Osteoblast (primary cell): ENCODE data around the gene URGCP. TPM values are rescaled to one million over a fixed set of nuclear protein-coding genes. Genes with fewer than 3 reads are reported as not detected.

ENCODE experiments used
- DNase-seq: peaks from one replicate; pipeline ENCODE4 v3.0.0; 2011; ENCODE audit warnings: low spot score, mixed read lengths; ENCODE audit not compliant: insufficient read length; ENCODE audit errors: missing footprints
- H2AFZ ChIP-seq: 2 replicates; pipeline ENCODE4 v1.6.0; 2011; ENCODE audit warnings: mild to moderate bottlenecking, low read length
- H3K27ac ChIP-seq: 2 replicates; pipeline ENCODE4 v1.5.1; 2011; ENCODE audit warnings: mild to moderate bottlenecking, low read depth, low read length, moderate library complexity
- H3K27me3 ChIP-seq: 2 replicates; pipeline ENCODE4 v1.6.0; 2012; ENCODE audit warnings: mild to moderate bottlenecking, control low read depth, inconsistent platforms, low read length, moderate library complexity; ENCODE audit not compliant: insufficient read depth
- H3K36me3 ChIP-seq: 2 replicates; pipeline ENCODE4 v1.5.1; 2011; ENCODE audit warnings: mild to moderate bottlenecking, low read length, control low read depth, moderate library complexity; ENCODE audit not compliant: insufficient read depth
- H3K4me1 ChIP-seq: 2 replicates; pipeline ENCODE4 v1.5.1; 2011; ENCODE audit warnings: mild to moderate bottlenecking, low read length, control low read depth, moderate library complexity; ENCODE audit not compliant: insufficient read depth
- H3K4me2 ChIP-seq: 2 replicates; pipeline ENCODE4 v1.6.0; 2011; ENCODE audit warnings: mild to moderate bottlenecking, low read length; ENCODE audit not compliant: insufficient read depth
- H3K4me3 ChIP-seq: fragments of 200-600 bp; sonication (generic); 3 replicates; pipeline ENCODE4 v1.5.1; 2012; ENCODE audit warnings: mild to moderate bottlenecking, low read length, inconsistent platforms; ENCODE audit not compliant: insufficient read depth
- H3K79me2 ChIP-seq: 2 replicates; pipeline ENCODE4 v1.6.0; 2012; ENCODE audit warnings: mild to moderate bottlenecking, low read length, control low read depth, inconsistent platforms; ENCODE audit not compliant: insufficient read depth
- H3K9me3 ChIP-seq: 2 replicates; pipeline ENCODE4 v1.5.1; 2011; ENCODE audit warnings: low read depth, low read length, control low read depth
- H4K20me1 ChIP-seq: 2 replicates; pipeline ENCODE4 v1.6.0; 2012; ENCODE audit warnings: mild to moderate bottlenecking, low read length, control low read depth; ENCODE audit not compliant: insufficient read depth
- total RNA-seq: library from RNA; depleted of rRNA; stranded (reverse); fragments of >200 nt; gene quantifications from 2 replicates; pipeline ENCODE4 v1.2.3, GENCODE V29; 2012
- TF ChIP-seq, protein P1 (sequence below): IDR thresholded peaks from 2 replicates; pipeline ENCODE4 v1.5.1; 2011; ENCODE audit warnings: mild to moderate bottlenecking, low read depth, low read length, moderate library complexity; ENCODE audit errors: extremely low read depth

Gene URGCP
- total RNA-seq, 1 donor, result 30.4 TPM

DNA sequence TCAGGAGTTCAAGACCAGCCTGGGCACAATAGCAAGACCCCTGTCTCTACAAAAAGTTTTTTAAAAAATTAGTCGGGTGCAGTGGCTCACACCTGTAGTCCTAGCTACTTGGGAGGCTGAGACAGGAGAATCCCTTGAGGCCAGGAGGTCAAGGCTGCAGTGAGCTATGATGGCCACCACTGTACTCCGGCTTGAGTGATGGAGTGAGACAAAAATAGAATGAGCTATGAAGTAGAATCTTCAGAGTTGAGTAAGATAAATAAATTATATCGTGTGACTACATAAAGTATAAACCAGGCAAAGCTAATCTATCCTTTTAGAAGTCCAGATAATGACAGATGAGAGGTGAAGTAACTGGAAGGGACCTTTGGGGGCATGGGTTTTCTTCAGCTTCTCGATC lies 21.8 kb downstream of the URGCP start:
- peaks cover 37% of the 10 kb centered on the region for H3K4me1 ChIP-seq
- no peak overlapping the region for H2AFZ ChIP-seq
- TF ChIP-seq, protein P1, sequence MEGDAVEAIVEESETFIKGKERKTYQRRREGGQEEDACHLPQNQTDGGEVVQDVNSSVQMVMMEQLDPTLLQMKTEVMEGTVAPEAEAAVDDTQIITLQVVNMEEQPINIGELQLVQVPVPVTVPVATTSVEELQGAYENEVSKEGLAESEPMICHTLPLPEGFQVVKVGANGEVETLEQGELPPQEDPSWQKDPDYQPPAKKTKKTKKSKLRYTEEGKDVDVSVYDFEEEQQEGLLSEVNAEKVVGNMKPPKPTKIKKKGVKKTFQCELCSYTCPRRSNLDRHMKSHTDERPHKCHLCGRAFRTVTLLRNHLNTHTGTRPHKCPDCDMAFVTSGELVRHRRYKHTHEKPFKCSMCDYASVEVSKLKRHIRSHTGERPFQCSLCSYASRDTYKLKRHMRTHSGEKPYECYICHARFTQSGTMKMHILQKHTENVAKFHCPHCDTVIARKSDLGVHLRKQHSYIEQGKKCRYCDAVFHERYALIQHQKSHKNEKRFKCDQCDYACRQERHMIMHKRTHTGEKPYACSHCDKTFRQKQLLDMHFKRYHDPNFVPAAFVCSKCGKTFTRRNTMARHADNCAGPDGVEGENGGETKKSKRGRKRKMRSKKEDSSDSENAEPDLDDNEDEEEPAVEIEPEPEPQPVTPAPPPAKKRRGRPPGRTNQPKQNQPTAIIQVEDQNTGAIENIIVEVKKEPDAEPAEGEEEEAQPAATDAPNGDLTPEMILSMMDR, result no peak
- H3K4me2 ChIP-seq, result no peak overlapping the region
- peak overlapping the region; percentile 13 for H3K27ac ChIP-seq
- H4K20me1 ChIP-seq, result peaks cover 10% of the 10 kb centered on the region
- peaks cover 54% of the 10 kb centered on the region for H3K79me2 ChIP-seq
- H3K36me3 ChIP-seq, result peaks cover 52% of the 10 kb centered on the region
- no peak for DNase-seq
- H3K9me3 ChIP-seq, result no peaks in the 10 kb centered on the region
- H3K4me3 ChIP-seq, result no peak overlapping the region
- no peaks in the 10 kb centered on the region for H3K27me3 ChIP-seq

GRCh38 chr7:43884209-43884608 lies 22.2 kb downstream of the URGCP start:
- peaks cover 37% of the 10 kb centered on the region for H3K4me1 ChIP-seq
- H3K79me2 ChIP-seq, result peaks cover 50% of the 10 kb centered on the region
- TF ChIP-seq, protein P1, result no peak
- H3K4me3 ChIP-seq, result no peak overlapping the region
- H3K36me3 ChIP-seq, result peaks cover 52% of the 10 kb centered on the region
- peak overlapping the region; percentile 13 for H3K27ac ChIP-seq
- H3K4me2 ChIP-seq, result no peak overlapping the region
- no peaks in the 10 kb centered on the region for H3K27me3 ChIP-seq
- H4K20me1 ChIP-seq, result peaks cover 8% of the 10 kb centered on the region
- H3K9me3 ChIP-seq, result no peaks in the 10 kb centered on the region
- DNase-seq, result no peak
- H2AFZ ChIP-seq, result no peak overlapping the region

DNA sequence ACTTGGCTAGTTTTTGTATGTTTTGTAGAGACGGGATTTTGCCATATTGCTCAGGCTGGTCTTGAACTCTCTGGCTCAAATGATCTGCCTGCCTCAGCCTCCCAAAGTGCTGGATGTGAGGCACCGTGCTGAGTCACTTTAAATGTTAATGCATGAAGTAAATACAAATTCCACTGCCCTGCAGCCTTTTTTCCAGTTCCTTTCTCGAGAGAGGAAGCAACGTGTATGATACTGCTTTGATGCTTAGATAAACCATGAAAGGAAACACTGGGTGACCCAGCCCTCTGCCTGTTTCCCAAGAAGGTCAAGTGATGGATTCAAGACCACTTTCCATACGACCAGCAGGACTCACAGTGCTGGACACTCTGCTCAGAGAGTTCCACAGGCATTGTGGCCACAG lies 25.8 kb downstream of the URGCP start:
- TF ChIP-seq, protein P1, result no peak
- H3K4me2 ChIP-seq, result no peak overlapping the region
- H3K27me3 ChIP-seq, result no peaks in the 10 kb centered on the region
- H3K9me3 ChIP-seq, result no peaks in the 10 kb centered on the region
- H4K20me1 ChIP-seq, result peaks cover 11% of the 10 kb centered on the region
- peaks cover 53% of the 10 kb centered on the region for H3K79me2 ChIP-seq
- no peak overlapping the region for H2AFZ ChIP-seq
- H3K4me1 ChIP-seq, result peaks cover 42% of the 10 kb centered on the region
- DNase-seq, result no peak
- H3K36me3 ChIP-seq, result peaks cover 71% of the 10 kb centered on the region
- H3K27ac ChIP-seq, result peak overlapping the region; percentile 94
- no peak overlapping the region for H3K4me3 ChIP-seq

DNA sequence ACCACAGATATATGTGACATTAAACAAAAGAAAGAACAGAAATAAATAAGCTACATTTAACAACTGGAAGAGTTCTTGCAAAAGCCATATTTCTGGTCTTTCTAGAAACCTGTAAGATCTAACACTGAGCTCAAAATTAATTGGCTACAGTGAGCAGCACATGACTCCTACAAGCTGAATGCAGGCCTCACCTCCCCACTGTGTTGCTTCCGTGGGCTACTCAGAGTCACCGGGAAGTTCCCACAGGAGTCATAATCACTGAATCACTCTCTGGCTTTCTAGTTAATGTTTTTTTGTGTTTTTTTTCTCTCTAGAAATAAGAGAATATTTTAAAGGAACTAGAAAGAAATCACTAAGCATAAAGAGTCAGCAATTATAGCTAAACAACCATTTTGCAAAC lies 26.9 kb downstream of the URGCP start:
- Histone ChIP-seq H3K79me2 (peaks cover 50% of the 10 kb centered on the region), H3K9me3 (no peaks in the 10 kb centered on the region), H3K27ac (peak overlapping the region; percentile 94), H2AFZ (no peak overlapping the region), H3K4me3 (no peak overlapping the region), H3K4me2 (peak overlapping the region; percentile 46), H3K4me1 (peaks cover 42% of the 10 kb centered on the region), H3K27me3 (no peaks in the 10 kb centered on the region), H3K36me3 (peaks cover 70% of the 10 kb centered on the region), H4K20me1 (peaks cover 11% of the 10 kb centered on the region)
- peak; percentile 87 for DNase-seq
- TF ChIP-seq, protein P1, result no peak
